Measurements from ENCODE around the gene NR1I3. TPM values are rescaled to one million over a fixed set of nuclear protein-coding genes. Genes with fewer than 3 reads are reported as not detected.

NR1I3 gene
- total RNA-seq, 4 donors from 2014 or later: not detected

GRCh38 chr1:161235957-161236775, 1.8 kb downstream of the NR1I3 start:
- Histone ChIP-seq H3K9me3 (no peaks in the 10 kb centered on the region), H3K27me3 (no peaks in the 10 kb centered on the region), H3K27ac (no peak overlapping the region), H3K4me1 (no peaks in the 10 kb centered on the region), H3K4me3 (replicated peaks in 1 of 3) (no peak overlapping the region), H3K36me3 (no peaks in the 10 kb centered on the region)
- intact Hi-C loops (cut with DNase I): no loop called here
- 83 to 86% methylated on average over 5 of the region's 5 CpGs for WGBS, 2 donors
- TF ChIP-seq POLR2A (IDR thresholded peaks at IDR 0.05) (no peak), CTCF (IDR thresholded peaks at IDR 0.05) (no peak)
- no peak for DNase-seq

- no peak for DNase-seq
- no peak for TF ChIP-seq CTCF (IDR thresholded peaks at IDR 0.05)
- no peak for TF ChIP-seq POLR2A (IDR thresholded peaks at IDR 0.05)
- 81% methylated on average over 8 to 9 of the region's 9 CpGs for WGBS, 2 donors
- peaks cover 10 to 14% of the 10 kb centered on the region in 2 donors for H3K36me3 ChIP-seq
- no peaks in the 10 kb centered on the region for H3K27me3 ChIP-seq
- H3K9me3 ChIP-seq: no peaks in the 10 kb centered on the region
- no peak overlapping the region for H3K4me3 ChIP-seq (replicated peaks in 1 of 3)
- no peak overlapping the region for H3K27ac ChIP-seq
- no peaks in the 10 kb centered on the region for H3K4me1 ChIP-seq
- intact Hi-C loops (cut with DNase I): loop anchor here (5.0 kb wide), 1 partner anchor 134 kb away; the partner anchor contains the start of gene CFAP126
Observed at GRCh38 chr1:161233102-161233501, 4.9 kb downstream of the NR1I3 start.

- DNase-seq: no peak
- H3K36me3 ChIP-seq: peaks cover 10 to 14% of the 10 kb centered on the region in 2 donors
- H3K4me1 ChIP-seq: peaks cover 11 to 15% of the 10 kb centered on the region in 2 donors
- no peaks in the 10 kb centered on the region for H3K27me3 ChIP-seq
- WGBS, 2 donors: 92 to 95% methylated on average over 7 of the region's 7 CpGs
- H3K27ac ChIP-seq: no peak overlapping the region
- TF ChIP-seq CTCF (IDR thresholded peaks at IDR 0.05) (no peak), POLR2A (IDR thresholded peaks at IDR 0.05) (no peak)
- intact Hi-C loops (cut with DNase I): loop anchor here (5.0 kb wide), 1 partner anchor 137 kb away; the partner anchor contains the start of gene CFAP126
- no peak overlapping the region for H3K4me3 ChIP-seq (replicated peaks in 1 of 3)
- H3K9me3 ChIP-seq: no peaks in the 10 kb centered on the region
Observed at GRCh38 chr1:161230762-161231161, 7.2 kb downstream of the NR1I3 start.

GRCh38 chr1:161229896-161230295, 8.1 kb downstream of the NR1I3 start:
- intact Hi-C loops (cut with DNase I): loop anchor here (5.0 to 10.0 kb wide), 4 partner anchors 55 to 152 kb away; partner anchors contain the start of genes B4GALT3, CFAP126 and MPZ
- Histone ChIP-seq H3K27ac (no peak overlapping the region), H3K9me3 (no peaks in the 10 kb centered on the region), H3K4me1 (peaks cover 16 to 19% of the 10 kb centered on the region in 2 donors), H3K4me3 (replicated peaks in 1 of 3) (no peak overlapping the region), H3K27me3 (no peaks in the 10 kb centered on the region), H3K36me3 (peaks cover 10 to 14% of the 10 kb centered on the region in 2 donors)
- no peak for DNase-seq
- TF ChIP-seq POLR2A (IDR thresholded peaks at IDR 0.05) (no peak), CTCF (IDR thresholded peaks at IDR 0.05) (no peak)
- WGBS, 2 donors: 55 to 64% methylated on average over 3 of the region's 3 CpGs

GRCh38 chr1:161228032-161228431, 10.0 kb downstream of the NR1I3 start:
- Histone ChIP-seq H3K4me3 (replicated peaks in 1 of 3) (no peak overlapping the region), H3K4me1 (peaks cover 16 to 19% of the 10 kb centered on the region in 2 donors), H3K36me3 (peaks cover 10 to 14% of the 10 kb centered on the region in 2 donors), H3K27me3 (no peaks in the 10 kb centered on the region), H3K27ac (no peak overlapping the region), H3K9me3 (no peaks in the 10 kb centered on the region)
- DNase-seq: no peak
- 83 to 98% methylated on average over 1 to 7 of the region's 7 CpGs for WGBS, 2 donors
- intact Hi-C loops (cut with DNase I): loop anchor here (5.0 to 10.0 kb wide), 3 partner anchors 53 to 154 kb away; partner anchors contain the start of genes B4GALT3 and MPZ
- TF ChIP-seq CTCF (IDR thresholded peaks at IDR 0.05) (no peak), POLR2A (IDR thresholded peaks at IDR 0.05) (no peak)
